HG02798 (cell line): Measurements from ENCODE around the gene VIT.

Source experiments
- ATAC-seq: cut with Tn5 transposase; IDR thresholded peaks from one replicate; pipeline ENCODE4 v1.9.1; 2021; ENCODE audit warnings: mild to moderate bottlenecking; ENCODE audit not compliant: unreplicated experiment, poor library complexity

VIT gene

GRCh38 chr2:36706021-36706876 lies 9.7 kb downstream of the VIT start:
- ATAC-seq, result no peak

DNA sequence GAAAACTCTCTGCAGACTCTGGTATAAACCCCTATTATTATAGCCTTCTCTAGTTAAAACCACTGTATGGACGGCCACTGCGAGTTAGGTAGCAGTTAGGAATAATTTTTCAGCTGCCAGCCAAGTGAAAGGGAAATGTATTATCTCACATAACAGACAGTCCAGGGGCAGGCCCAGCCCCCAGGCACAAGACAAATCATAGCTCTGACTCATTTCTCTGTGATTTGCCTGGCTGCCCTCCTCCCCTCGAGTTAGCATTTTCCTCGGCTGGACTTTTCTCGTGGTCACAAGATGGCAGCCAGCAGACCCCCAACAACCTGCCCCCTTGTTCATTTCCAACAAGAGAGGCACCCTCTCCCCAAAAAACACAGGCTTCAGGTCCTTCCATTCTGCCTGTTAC lies 10.5 kb downstream of the VIT start:
- no peak for ATAC-seq

DNA sequence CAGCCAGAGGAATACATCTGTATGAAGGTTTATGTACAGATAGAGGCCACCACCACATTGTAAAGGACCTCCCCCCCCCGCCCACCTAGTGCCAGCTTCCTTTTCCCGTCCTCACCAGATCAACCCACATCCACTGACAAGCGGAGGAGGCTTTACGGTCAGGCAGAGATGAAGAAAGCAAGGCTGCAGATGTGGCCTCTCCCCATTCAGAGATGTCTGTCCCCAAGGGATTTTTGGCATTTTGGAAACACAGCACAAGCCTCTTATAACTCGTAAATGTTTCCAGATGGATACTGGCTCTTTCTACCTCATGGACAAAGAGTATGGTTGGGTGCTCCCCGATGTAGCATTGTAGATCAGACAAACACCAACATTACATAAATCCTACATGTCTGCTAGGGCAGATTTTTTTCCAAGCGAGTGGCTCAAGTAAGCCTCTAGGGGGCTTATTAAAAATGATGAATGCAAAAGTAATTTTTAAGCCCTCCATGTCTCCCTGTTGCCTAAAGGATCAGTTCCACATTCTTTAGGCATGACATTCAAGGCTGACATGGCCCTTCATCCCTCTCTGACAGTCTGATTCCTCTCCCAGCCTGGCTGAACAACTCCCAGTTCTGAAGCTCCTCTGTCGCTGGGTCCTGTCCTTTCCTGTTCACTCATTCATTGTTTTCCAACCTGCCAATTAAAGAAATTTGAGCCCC lies 11.7 kb downstream of the VIT start:
- no peak for ATAC-seq

GRCh38 chr2:36710858-36711515 lies 14.5 kb downstream of the VIT start:
- ATAC-seq, result no peak

DNA sequence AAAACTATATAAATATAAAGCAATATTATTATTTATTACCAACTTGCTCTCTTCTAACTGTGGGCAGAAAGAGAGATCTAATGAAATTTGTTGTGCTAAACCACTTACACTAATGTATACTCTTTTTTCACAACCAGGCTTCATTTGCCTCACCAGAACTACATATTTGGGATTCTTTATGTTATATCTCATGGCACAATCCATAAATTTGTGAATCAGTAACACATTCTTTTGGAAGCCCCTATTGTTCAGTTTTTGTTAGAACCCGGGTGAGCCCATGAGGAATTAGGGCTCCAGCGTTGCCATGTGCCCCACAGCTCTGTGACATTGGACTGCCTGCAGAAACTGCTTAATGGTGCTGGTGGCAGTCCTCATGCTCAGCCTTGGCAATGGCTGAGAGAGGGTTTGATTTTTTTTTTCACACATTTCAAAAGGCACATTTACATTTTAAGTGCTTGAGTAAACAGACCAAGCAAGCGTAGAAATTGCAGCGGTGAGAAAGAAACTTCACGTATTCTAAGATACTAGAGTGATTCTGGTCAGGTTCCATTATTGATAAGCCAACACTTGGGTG lies 15.3 kb downstream of the VIT start:
- ATAC-seq, result no peak

DNA sequence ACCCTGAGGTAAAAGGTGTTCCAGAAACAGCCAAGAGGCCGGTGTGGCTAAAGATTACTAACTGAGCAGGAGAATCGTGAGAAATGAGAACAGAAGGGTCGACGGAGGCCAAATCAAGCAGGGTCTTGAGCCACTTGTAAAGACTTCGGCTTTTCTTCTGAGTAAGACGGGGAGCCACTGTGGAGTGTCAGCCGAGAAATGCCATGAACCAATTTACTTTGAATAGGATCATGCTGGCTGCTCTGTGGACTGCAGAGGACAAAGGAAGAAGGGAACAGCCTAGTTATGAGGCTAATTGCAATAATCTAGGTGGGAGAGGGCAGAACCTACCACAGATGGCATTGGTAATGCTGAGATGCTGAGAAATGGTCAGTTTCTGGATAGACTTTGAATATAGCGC lies 16.8 kb downstream of the VIT start:
- ATAC-seq, result no peak

- ATAC-seq, result no peak
These were observed 19.6 kb downstream of the VIT start for GRCh38 chr2:36716111-36716510.

GRCh38 chr2:36717603-36718266 lies 21.2 kb downstream of the VIT start:
- no peak for ATAC-seq

DNA sequence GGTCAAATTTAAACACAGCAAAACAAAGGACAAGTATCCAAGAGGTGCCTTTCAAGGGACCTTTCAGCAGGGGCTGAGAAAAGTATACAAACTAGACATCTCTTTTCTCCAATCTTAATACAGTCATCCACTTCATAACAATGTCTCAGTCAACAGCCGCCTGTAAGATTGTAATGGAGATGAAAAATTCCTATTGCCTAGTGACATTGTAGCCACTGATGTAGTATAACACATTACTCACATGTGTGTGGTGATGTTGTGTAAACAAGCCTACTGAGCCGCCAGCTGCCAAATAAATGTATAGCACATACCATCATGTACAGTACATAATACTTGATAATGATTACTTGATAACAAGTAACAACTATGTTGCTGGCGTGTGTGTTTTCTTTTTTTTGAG lies 31.0 kb downstream of the VIT start:
- ATAC-seq, result no peak

- no peak for ATAC-seq
These were observed 32.6 kb downstream of the VIT start for GRCh38 chr2:36729067-36729466.

- ATAC-seq, result no peak
These were observed 35.6 kb downstream of the VIT start for GRCh38 chr2:36731941-36732672.

- ATAC-seq, result no peak
These were observed 36.1 kb downstream of the VIT start for GRCh38 chr2:36732673-36733036.

DNA sequence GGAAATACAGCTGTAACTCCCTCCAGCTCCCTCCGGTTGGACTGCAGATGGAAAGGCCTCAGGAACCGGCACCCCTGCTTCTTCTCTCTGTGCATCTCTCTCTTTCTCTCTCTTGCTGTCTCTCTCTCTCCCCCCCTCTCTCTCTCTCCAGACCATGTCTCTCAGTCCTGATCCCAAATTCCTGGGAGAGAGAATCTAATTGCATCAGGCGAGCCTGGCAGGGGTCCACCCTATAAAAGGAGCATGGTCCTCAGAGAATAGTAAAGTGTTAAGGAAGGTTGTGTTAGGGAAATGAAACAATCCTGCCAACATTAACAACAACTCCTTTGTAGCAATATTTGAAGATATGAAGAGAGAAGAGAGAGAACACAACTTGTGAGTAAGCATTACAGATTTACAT lies 36.7 kb downstream of the VIT start:
- no peak for ATAC-seq

GRCh38 chr2:36734304-36734703 lies 37.8 kb downstream of the VIT start:
- ATAC-seq, result no peak

GRCh38 chr2:36737131-36737750 lies 40.7 kb downstream of the VIT start:
- no peak for ATAC-seq

DNA sequence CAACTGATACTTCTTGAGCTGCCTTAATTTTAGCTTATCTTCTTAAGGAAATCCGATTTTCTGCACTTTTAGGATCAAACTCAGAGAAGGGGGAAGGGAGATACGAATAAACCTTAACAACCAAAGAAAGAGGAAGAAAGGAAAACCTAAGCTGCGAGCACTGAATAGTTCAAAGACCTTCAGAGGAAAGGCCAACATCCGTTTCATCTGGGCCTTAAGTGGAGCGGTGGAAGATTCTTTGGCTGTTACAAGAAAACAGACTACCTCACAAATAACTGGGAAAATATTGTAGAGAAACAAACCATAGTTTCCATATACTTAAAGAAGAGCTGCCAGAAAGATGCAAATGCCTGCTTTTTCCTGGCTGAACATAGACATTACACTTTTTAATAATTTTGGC lies 43.6 kb downstream of the VIT start:
- ATAC-seq, result no peak

DNA sequence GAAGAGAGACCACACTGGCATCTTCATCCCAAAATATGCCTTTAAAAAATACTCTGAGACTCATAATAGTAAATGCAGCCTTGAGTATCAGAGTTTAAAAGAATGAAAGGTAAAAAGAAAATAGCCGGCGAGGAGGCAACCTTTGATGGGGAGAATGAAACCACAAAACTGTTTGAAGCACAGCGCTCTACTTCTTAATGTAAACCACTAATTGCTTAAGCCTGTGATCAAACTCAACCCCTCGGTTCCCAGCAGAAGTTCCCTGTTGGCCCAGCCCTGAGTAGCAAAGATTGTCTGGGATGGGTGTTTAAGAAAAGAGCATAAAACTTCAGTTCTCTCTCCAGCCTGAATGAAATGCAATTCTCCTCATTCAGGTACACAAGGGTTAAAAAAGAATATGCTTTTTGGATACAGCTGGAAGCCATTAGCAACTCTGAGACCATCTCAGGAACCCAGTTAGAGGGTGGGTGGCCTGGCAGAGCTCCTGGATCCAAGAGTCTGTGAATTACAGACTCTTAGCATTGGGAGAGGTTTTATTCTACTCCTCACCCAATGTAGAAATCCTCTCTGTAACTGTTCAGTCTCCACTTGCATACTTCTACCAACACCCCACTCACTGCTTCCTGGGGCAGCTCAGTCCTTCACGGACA lies 44.8 kb downstream of the VIT start:
- no peak for ATAC-seq

- no peak for ATAC-seq
These were observed 47.4 kb downstream of the VIT start for GRCh38 chr2:36743954-36744353.

GRCh38 chr2:36748166-36748565 lies 51.7 kb downstream of the VIT start:
- no peak for ATAC-seq
